PFSK-1 (cell line): Measurements from ENCODE around the gene FBN2.

Experiments
- FOXP2 ChIP-seq: optimal IDR thresholded peaks from 2 replicates; pipeline ENCODE3; 2011; ENCODE audit warnings: borderline replicate concordance, control low read depth, inconsistent platforms; ENCODE audit not compliant: insufficient read depth; ENCODE audit errors: extremely low read length, extremely low read depth
- POLR2AphosphoS5 ChIP-seq: IDR thresholded peaks from 2 replicates; pipeline ENCODE4 v1.6.1; 2012; ENCODE audit warnings: low read depth, mild to moderate bottlenecking, control low read depth, low read length, moderate library complexity
- REST ChIP-seq, 2 experiments: IDR thresholded peaks; 2 replicates each; pipeline versions ENCODE4 v1.6.1 to v1.8.0; 2011 to 2012; ENCODE audit warnings: low read depth in 2 of 2, low read length in 2 of 2, control low read depth in 1 of 2, inconsistent platforms in 1 of 2, mild to moderate bottlenecking in 1 of 2, moderate library complexity in 1 of 2; ENCODE audit not compliant: insufficient read depth in 1 of 2
- SIN3A ChIP-seq: IDR thresholded peaks from 2 replicates; pipeline ENCODE4 v1.6.1; 2012; ENCODE audit warnings: mild to moderate bottlenecking, low read length, moderate library complexity, borderline replicate concordance; ENCODE audit not compliant: insufficient read depth
- TAF1 ChIP-seq: IDR thresholded peaks from 2 replicates; pipeline ENCODE4 v1.6.1; 2012; ENCODE audit warnings: low read length, control low read depth, borderline replicate concordance; ENCODE audit not compliant: insufficient read depth

Gene FBN2

GRCh38 chr5:128380337-128380736 is 157.7 kb downstream of the FBN2 start:
- TF ChIP-seq REST (IDR thresholded peaks at IDR 0.05; ENCODE audit: insufficient read depth in 1 of 2, low read depth in 2 of 2, low read length in 2 of 2) (no peak), TAF1 (no peak), POLR2AphosphoS5 (no peak), SIN3A (no peak)

- TF ChIP-seq SIN3A (no peak), POLR2AphosphoS5 (no peak), FOXP2 (no peak), REST (IDR thresholded peaks at IDR 0.05; ENCODE audit: insufficient read depth in 1 of 2, low read depth in 2 of 2, low read length in 2 of 2) (no peak), TAF1 (no peak)
These were observed 159.4 kb downstream of the FBN2 start for GRCh38 chr5:128378632-128379031.

- TF ChIP-seq FOXP2 (no peak), SIN3A (no peak), REST (IDR thresholded peaks at IDR 0.05; ENCODE audit: insufficient read depth in 1 of 2, low read depth in 2 of 2, low read length in 2 of 2) (no peak), TAF1 (no peak), POLR2AphosphoS5 (no peak)
These were observed 159.8 kb downstream of the FBN2 start for GRCh38 chr5:128378196-128378595.

GRCh38 chr5:128376577-128376976 is 161.5 kb downstream of the FBN2 start:
- TF ChIP-seq REST (IDR thresholded peaks at IDR 0.05; ENCODE audit: insufficient read depth in 1 of 2, low read depth in 2 of 2, low read length in 2 of 2) (no peak), TAF1 (no peak), POLR2AphosphoS5 (no peak), SIN3A (no peak), FOXP2 (no peak)

GRCh38 chr5:128366147-128366546 is 171.9 kb downstream of the FBN2 start:
- no peak for TF ChIP-seq POLR2AphosphoS5
- no peak for TF ChIP-seq SIN3A
- no peak for TF ChIP-seq REST (IDR thresholded peaks at IDR 0.05; ENCODE audit: insufficient read depth in 1 of 2, low read depth in 2 of 2, low read length in 2 of 2)
- TF ChIP-seq FOXP2, result no peak
- no peak for TF ChIP-seq TAF1
